ENCODE data around the gene MED13.

The MED13 gene

DNA sequence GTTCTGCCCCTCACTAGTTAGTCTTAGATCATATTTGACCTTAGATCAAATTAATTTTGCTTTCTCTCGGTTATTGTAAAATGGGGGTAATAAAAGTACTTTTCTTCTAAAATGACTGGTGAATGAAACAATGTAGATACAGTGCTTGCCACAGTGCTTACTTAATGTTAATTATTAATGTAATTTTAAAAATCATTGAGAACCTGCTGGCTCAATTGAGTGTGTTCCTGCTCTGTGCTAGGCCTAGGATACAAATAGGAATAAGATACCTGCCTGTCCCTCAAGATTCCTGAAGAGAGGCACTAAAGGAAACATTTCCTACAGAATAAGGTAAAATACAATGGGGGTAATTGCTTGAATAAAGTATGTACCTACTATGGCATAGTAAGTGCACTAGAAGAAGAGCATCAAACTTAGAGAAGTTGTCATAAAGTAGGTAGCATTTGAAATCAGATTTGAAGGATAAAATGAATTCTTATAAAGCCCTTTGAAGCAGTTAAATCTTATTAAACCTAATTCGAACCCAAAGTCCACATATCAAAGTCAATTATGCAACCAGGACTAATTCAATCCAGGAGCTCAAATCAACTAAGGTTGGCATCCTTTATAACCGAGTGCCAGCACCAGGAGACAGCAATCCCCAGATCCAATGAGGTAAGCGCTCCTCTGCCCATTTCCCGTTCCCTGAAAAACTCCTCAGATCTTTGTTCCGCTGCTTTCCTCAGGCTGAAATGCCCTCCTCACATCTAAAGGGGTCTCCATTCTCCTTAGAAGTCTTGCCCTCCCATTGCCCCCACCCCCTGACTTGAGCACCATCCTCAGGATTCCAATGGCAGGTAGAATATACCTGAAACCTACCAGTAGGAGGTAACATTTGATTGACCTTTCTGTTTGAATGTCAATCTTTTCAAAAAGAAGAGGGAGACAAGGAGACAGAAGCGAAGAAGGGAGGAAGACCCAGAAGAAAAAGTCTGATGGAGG, 2.4 kb upstream of the MED13 start:
- no peak for DNase-seq (ENCODE audit: low read depth)
- TF ChIP-seq, protein P1, sequence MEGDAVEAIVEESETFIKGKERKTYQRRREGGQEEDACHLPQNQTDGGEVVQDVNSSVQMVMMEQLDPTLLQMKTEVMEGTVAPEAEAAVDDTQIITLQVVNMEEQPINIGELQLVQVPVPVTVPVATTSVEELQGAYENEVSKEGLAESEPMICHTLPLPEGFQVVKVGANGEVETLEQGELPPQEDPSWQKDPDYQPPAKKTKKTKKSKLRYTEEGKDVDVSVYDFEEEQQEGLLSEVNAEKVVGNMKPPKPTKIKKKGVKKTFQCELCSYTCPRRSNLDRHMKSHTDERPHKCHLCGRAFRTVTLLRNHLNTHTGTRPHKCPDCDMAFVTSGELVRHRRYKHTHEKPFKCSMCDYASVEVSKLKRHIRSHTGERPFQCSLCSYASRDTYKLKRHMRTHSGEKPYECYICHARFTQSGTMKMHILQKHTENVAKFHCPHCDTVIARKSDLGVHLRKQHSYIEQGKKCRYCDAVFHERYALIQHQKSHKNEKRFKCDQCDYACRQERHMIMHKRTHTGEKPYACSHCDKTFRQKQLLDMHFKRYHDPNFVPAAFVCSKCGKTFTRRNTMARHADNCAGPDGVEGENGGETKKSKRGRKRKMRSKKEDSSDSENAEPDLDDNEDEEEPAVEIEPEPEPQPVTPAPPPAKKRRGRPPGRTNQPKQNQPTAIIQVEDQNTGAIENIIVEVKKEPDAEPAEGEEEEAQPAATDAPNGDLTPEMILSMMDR (IDR thresholded peaks at IDR 0.05; ENCODE audit: low read depth, low read length), result no peak
- TF ChIP-seq MYC (IDR thresholded peaks at IDR 0.05; ENCODE audit: low read depth, low read length), result no peak
- TF ChIP-seq POLR2A (IDR thresholded peaks at IDR 0.05; ENCODE audit: extremely low read depth, insufficient read length), result no peak
- TF ChIP-seq, protein P2, sequence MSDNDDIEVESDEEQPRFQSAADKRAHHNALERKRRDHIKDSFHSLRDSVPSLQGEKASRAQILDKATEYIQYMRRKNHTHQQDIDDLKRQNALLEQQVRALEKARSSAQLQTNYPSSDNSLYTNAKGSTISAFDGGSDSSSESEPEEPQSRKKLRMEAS (IDR thresholded peaks at IDR 0.05; ENCODE audit: low read depth, low read length), result no peak
- H3K4me3 ChIP-seq (ENCODE audit: low read depth, low read length), result no peak overlapping the region

DNA sequence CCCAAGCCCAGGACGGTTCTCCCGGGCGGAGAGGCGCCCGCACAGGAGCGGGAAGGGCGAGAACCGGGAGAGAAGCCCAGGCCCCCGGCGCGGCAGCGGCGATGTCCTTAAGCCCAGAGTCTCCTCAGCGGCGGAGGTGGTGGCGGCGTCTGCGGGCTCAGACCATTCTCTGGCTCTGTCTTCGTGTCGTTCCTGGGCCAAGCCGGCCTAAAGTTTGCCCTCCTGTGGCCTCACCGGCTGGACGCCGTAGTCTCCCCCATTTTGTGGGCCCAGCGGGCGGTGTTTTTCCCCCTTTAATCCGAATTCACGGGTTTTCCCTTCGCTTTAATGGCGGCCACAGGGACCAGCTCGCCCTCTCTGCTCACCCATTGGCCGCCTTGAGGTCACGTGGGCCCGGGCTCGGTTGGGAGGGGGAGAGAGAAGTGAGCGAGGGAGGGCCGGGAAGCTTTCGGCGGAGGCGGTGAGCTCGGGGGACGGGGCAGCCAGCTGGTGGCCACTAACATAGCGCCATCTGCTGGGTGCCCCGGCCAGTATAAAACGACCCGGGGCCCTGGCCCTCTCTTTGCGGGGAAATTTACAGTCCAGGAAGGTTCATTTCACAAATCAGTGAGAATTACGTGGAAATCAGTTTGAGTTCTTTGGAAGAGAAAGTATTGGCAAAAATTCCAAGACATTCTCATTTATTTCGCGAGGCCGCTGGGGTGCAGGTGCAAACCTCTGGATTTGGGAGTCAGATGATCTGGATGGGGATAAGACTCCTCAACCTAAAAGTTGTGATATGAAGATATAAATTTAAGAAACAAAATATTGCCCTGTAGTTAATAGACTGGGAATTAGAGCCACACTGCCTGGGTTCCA, 762 bp upstream of the MED13 start:
- peak; percentile 97 for DNase-seq (ENCODE audit: low read depth)
- H3K4me3 ChIP-seq (ENCODE audit: low read depth, low read length), result peak overlapping the region; percentile 86
- TF ChIP-seq POLR2A (IDR thresholded peaks at IDR 0.05; ENCODE audit: extremely low read depth, insufficient read length) (peak; percentile 58), MYC (IDR thresholded peaks at IDR 0.05; ENCODE audit: low read depth, low read length) (peak; percentile 55; the same call in 1 of the 2 replicates)
- TF ChIP-seq, protein P2 (IDR thresholded peaks at IDR 0.05; ENCODE audit: low read depth, low read length), result peak; percentile 97
- TF ChIP-seq, protein P1 (IDR thresholded peaks at IDR 0.05; ENCODE audit: low read depth, low read length), result peak; percentile 70

DNA sequence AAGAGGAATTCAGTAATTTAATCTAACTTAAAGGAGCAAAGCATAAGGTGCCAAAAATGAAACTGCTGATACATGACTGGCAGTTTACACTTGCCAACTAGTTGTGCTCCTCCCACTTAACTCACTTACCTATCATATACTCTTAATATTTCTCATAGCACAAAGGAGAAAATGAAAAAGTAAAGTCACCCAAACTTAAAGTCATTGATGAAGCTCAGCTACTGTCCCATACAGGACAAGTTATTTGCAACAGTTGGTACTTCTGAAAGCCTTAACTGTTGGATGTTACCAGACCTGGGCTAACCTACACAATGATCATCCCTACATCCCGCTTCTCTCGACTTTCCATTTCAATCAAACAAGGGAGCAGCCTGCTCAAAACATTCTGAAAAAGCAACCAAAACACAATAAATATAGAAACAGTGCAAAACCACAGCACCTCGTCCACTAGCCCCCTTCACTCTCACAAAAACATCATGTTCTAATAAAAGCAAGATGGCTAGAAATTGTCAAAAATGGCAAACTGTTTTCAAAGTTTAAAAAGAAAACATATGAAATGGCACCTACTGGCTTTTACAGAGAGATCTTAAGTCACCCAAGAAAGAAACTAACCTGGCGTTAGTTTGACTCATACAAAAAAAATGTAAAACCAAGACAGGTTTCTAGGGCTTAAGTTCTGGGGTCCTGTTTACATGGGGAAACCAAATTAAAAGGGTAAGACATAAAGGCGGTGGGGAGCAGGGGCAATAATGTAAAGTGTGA, 868 bp downstream of the MED13 start:
- TF ChIP-seq, protein P2 (IDR thresholded peaks at IDR 0.05; ENCODE audit: low read depth, low read length), result no peak
- TF ChIP-seq, protein P1 (IDR thresholded peaks at IDR 0.05; ENCODE audit: low read depth, low read length), result no peak
- no peak for TF ChIP-seq POLR2A (IDR thresholded peaks at IDR 0.05; ENCODE audit: extremely low read depth, insufficient read length)
- TF ChIP-seq MYC (IDR thresholded peaks at IDR 0.05; ENCODE audit: low read depth, low read length), result no peak
- peak; percentile 45 for DNase-seq (ENCODE audit: low read depth)
- H3K4me3 ChIP-seq (ENCODE audit: low read depth, low read length), result peak overlapping the region; percentile 89

DNA sequence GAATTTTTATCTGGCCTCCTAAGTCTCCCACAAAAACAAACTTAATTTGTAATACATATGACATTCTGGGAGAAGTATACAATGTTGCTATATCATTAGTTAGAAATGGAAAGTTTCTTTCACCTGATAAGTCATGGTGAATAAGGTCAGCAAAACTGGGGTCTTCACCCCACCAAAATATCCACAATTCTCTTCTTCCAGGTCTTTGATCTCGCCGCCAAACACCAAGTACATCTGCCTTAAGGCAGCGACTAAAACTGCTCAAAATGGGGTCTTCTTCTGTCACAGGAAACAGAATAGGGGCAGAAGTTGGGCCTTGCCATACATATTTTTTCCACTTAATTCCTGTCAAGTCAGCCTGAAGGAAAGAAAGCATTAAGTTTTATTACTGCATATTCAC, 2.1 kb downstream of the MED13 start:
- no peak for TF ChIP-seq MYC (IDR thresholded peaks at IDR 0.05; ENCODE audit: low read depth, low read length)
- no peak for TF ChIP-seq POLR2A (IDR thresholded peaks at IDR 0.05; ENCODE audit: extremely low read depth, insufficient read length)
- TF ChIP-seq, protein P2 (IDR thresholded peaks at IDR 0.05; ENCODE audit: low read depth, low read length), result no peak
- TF ChIP-seq, protein P1 (IDR thresholded peaks at IDR 0.05; ENCODE audit: low read depth, low read length), result no peak
- peak; percentile 6 for DNase-seq (ENCODE audit: low read depth)
- H3K4me3 ChIP-seq (ENCODE audit: low read depth, low read length), result peak overlapping the region; percentile 89

DNA sequence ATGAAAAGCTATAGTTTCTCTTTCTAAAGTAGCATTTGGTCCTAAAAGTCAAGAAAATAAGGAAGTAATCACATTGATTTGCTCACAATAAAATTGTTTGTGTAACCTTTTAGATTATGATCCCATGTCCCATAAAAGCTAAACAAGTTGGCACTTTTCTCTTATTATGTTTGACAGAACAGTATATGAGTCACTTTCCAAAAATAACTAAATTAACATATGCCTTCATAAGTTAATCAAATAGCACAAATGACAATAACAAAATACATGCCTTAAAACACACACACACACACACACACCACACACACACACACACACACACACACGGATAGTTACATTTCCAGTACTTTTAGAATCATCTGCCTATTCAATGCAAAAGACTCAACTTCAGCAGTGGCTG, 2.8 kb downstream of the MED13 start:
- H3K4me3 ChIP-seq (ENCODE audit: low read depth, low read length), result peak overlapping the region; percentile 89
- DNase-seq (ENCODE audit: low read depth), result no peak
- TF ChIP-seq, protein P1 (IDR thresholded peaks at IDR 0.05; ENCODE audit: low read depth, low read length), result no peak
- TF ChIP-seq POLR2A (IDR thresholded peaks at IDR 0.05; ENCODE audit: extremely low read depth, insufficient read length) (no peak), MYC (IDR thresholded peaks at IDR 0.05; ENCODE audit: low read depth, low read length) (no peak)
- TF ChIP-seq, protein P2 (IDR thresholded peaks at IDR 0.05; ENCODE audit: low read depth, low read length), result no peak
